PC-9 (cell line): ENCODE results near the gene GALE. TPM values are rescaled to one million over a fixed set of nuclear protein-coding genes. Genes with fewer than 3 reads are reported as not detected.

ENCODE experiments used
- BruUV-seq: library from RNA; stranded (reverse); fragments of 400-500 nt; replicated peaks from 2 replicates; lab custom pipeline; 2021; lab: Mats Ljungman, UMichigan
- CTCF ChIA-PET: fragments of 300-600 bp; sonication (Branson Sonifier 250); formaldehyde crosslinking; loops from one replicate; lab custom pipeline; 2022; ENCODE audit warnings: antibody characterized with exemption; lab: Charles Lee
- POLR2A ChIA-PET: fragments of 300-600 bp; sonication (Branson Sonifier 250); formaldehyde crosslinking; loops from one replicate; lab custom pipeline; 2022; ENCODE audit warnings: antibody characterized with exemption; ENCODE audit not compliant: unreplicated experiment; lab: Charles Lee
- DNase-seq, 2 experiments: peaks; one replicate each; pipeline versions ENCODE4 v3.0.0 to v3.0.0-alpha.2; 2015 to 2022; ENCODE audit warnings: mixed read lengths in 1 of 2
- H2AFZ ChIP-seq: fragments of 200-600 bp; sonication (generic); 2 replicates; pipeline ENCODE4 v1.8.1; 2017; ENCODE audit warnings: antibody characterized with exemption
- H3F3A ChIP-seq: fragments of 200-600 bp; sonication (generic); 2 replicates; pipeline ENCODE4 v1.8.1; 2017; ENCODE audit warnings: antibody characterized with exemption, mild to moderate bottlenecking, low read depth; ENCODE audit not compliant: insufficient read depth
- H3K27ac ChIP-seq: fragments of 200-600 bp; sonication (generic); 2 replicates; pipeline ENCODE4 v1.6.1; 2016; ENCODE audit warnings: mixed run types
- H3K27me3 ChIP-seq: fragments of 200-600 bp; sonication (generic); 2 replicates; pipeline ENCODE4 v1.6.1; 2016; ENCODE audit warnings: low read depth, mixed run types; ENCODE audit not compliant: insufficient read depth
- H3K36me3 ChIP-seq: fragments of 200-600 bp; sonication (generic); 2 replicates; pipeline ENCODE4 v1.6.1; 2016; ENCODE audit warnings: low read depth, mixed run types
- H3K4me1 ChIP-seq: fragments of 200-600 bp; sonication (generic); replicated peaks from 2 replicates; pipeline ENCODE4 v1.6.1; 2016; ENCODE audit warnings: mixed run types; ENCODE audit not compliant: insufficient read depth
- H3K4me2 ChIP-seq: fragments of 200-600 bp; sonication (generic); 2 replicates; pipeline ENCODE4 v1.6.1; 2017; ENCODE audit warnings: mixed run types
- H3K4me3 ChIP-seq: fragments of 200-600 bp; sonication (generic); 2 replicates; pipeline ENCODE4 v1.6.1; 2016; ENCODE audit warnings: mixed run types
- H3K79me2 ChIP-seq: fragments of 200-600 bp; sonication (generic); 2 replicates; pipeline ENCODE4 v1.6.1; 2017; ENCODE audit warnings: low read depth, mixed run types
- H3K9me2 ChIP-seq: fragments of 200-600 bp; sonication (generic); 2 replicates; pipeline ENCODE4 v1.8.1; 2017; ENCODE audit warnings: mild to moderate bottlenecking; ENCODE audit not compliant: insufficient read depth
- H3K9me3 ChIP-seq: fragments of 200-600 bp; sonication (generic); 2 replicates; pipeline ENCODE4 v1.8.1; 2016; ENCODE audit warnings: low read depth; ENCODE audit not compliant: insufficient read depth
- H4K20me1 ChIP-seq: fragments of 200-600 bp; sonication (generic); 2 replicates; pipeline ENCODE4 v1.8.1; 2017; ENCODE audit not compliant: insufficient read depth
- EZH2 ChIP-seq: fragments of 200-600 bp; sonication (generic); IDR thresholded peaks from 2 replicates; pipeline ENCODE4 v1.8.0; 2017; ENCODE audit warnings: antibody characterized with exemption, low read depth
- intact Hi-C: fragments of 100-400 bp; cut with micrococcal nuclease; formaldehyde crosslinking; loops from one replicate; pipeline ENCODE4 v1.10.0; 2022; ENCODE audit not compliant: unreplicated experiment
- total RNA-seq: library from RNA; stranded (reverse); gene quantifications from 2 replicates; pipeline ENCODE4 v1.2.3, GENCODE V29; 2021
- TF ChIP-seq, protein P1 (sequence below): fragments of 200-600 bp; sonication (generic); conservative IDR thresholded peaks from 2 replicates; pipeline ENCODE4 v1.6.1; 2017; ENCODE audit warnings: mixed run types, antibody characterized with exemption, mild to moderate bottlenecking, moderate library complexity

The GALE gene
- total RNA-seq, 1 experiment from 2014 or later: 40.5 TPM

- BruUV-seq: no TSS peak
- H3K4me2 ChIP-seq: no peak overlapping the region
- CTCF ChIA-PET: interaction anchor here (0.6 kb wide), 1 partner anchor 50 kb away, joined by 17 read pairs; no protein-coding TSS in a partner anchor
Observed at GRCh38 chr1:23823767-23824166, 23.2 kb upstream of the GALE start.

DNA sequence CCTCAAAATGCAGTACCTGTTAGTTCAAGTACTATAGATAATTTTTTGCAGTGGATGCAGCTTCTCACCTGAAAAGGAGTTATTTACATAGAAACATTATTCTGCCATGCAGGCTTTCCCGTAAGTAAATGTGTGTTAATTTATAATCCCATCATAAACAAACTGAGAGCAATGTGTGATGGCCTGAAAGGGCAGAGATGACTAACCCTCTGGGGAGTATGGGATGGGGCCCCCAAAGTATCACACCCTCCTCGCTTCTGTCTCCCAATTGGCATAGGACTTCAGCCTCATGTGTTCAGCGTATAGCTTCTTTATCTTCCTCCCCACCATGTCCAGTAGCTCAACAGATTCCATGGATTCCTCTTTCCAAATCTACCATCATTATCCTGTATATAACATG is 17.1 kb upstream of the GALE start:
- Histone ChIP-seq H3K36me3 (no peaks in the 10 kb centered on the region), H3K4me3 (no peak overlapping the region), H3K27ac (no peak overlapping the region), H3F3A (no peaks in the 10 kb centered on the region), H3K27me3 (no peaks in the 10 kb centered on the region), H3K79me2 (no peaks in the 10 kb centered on the region), H4K20me1 (no peaks in the 10 kb centered on the region), H3K4me2 (no peak overlapping the region), H3K4me1 (no peaks in the 10 kb centered on the region), H3K9me3 (no peaks in the 10 kb centered on the region), H3K9me2 (no peaks in the 10 kb centered on the region), H2AFZ (no peak overlapping the region)
- ChIA-PET CTCF (no interaction called here), POLR2A (no interaction called here)
- intact Hi-C loops: no loop called here
- TF ChIP-seq, protein P1, sequence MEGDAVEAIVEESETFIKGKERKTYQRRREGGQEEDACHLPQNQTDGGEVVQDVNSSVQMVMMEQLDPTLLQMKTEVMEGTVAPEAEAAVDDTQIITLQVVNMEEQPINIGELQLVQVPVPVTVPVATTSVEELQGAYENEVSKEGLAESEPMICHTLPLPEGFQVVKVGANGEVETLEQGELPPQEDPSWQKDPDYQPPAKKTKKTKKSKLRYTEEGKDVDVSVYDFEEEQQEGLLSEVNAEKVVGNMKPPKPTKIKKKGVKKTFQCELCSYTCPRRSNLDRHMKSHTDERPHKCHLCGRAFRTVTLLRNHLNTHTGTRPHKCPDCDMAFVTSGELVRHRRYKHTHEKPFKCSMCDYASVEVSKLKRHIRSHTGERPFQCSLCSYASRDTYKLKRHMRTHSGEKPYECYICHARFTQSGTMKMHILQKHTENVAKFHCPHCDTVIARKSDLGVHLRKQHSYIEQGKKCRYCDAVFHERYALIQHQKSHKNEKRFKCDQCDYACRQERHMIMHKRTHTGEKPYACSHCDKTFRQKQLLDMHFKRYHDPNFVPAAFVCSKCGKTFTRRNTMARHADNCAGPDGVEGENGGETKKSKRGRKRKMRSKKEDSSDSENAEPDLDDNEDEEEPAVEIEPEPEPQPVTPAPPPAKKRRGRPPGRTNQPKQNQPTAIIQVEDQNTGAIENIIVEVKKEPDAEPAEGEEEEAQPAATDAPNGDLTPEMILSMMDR: no peak
- no peak for TF ChIP-seq EZH2
- BruUV-seq: no TSS peak
- DNase-seq: no peak

More at GRCh38 chr1:23823767-23824166, 23.2 kb upstream of the GALE start:
- Histone ChIP-seq H3K9me3 (no peaks in the 10 kb centered on the region), H4K20me1 (no peaks in the 10 kb centered on the region), H3K79me2 (peaks cover 8% of the 10 kb centered on the region), H3K27ac (no peak overlapping the region), H3F3A (no peaks in the 10 kb centered on the region), H3K27me3 (no peaks in the 10 kb centered on the region), H2AFZ (no peak overlapping the region), H3K4me1 (0 out of 2 replicates have a peak, but pooled peaks cover 7% of the 10 kb centered on the region), H3K9me2 (no peaks in the 10 kb centered on the region), H3K36me3 (no peaks in the 10 kb centered on the region), H3K4me3 (no peak overlapping the region)
- TF ChIP-seq, protein P1: no peak
- no peak for TF ChIP-seq EZH2
- no peak for DNase-seq
- POLR2A ChIA-PET: interaction anchor here (0.6 kb wide), 2 partner anchors 126 to 320 kb away, joined by 3 to 4 read pairs; no protein-coding TSS in a partner anchor
- intact Hi-C loops: no loop called here

DNA sequence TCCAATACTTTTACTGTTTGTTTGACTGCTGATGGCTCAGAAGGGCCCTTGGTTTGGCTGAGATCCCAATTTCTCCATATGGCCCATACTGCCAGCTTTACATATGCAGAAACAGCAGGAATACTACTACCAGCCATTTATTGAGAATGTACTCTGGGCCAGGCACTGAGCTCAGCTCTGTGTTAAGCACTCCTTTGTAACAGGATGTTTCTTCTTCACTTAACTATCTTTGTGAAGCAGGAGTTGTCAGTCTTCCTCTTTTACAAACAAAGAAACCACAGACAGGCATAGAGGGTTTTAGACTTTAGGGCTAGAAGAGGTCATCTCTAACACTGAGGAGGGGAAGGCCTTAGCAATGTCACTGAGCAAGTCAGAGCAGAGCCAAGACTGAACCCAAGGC is 16.4 kb upstream of the GALE start:
- Histone ChIP-seq H3F3A (no peaks in the 10 kb centered on the region), H3K79me2 (no peaks in the 10 kb centered on the region), H3K4me3 (no peak overlapping the region), H3K27me3 (no peaks in the 10 kb centered on the region), H3K4me1 (no peaks in the 10 kb centered on the region), H3K36me3 (no peaks in the 10 kb centered on the region), H3K4me2 (no peak overlapping the region), H3K9me2 (no peaks in the 10 kb centered on the region), H4K20me1 (no peaks in the 10 kb centered on the region), H2AFZ (no peak overlapping the region), H3K9me3 (no peaks in the 10 kb centered on the region), H3K27ac (no peak overlapping the region)
- TF ChIP-seq, protein P1: no peak
- TF ChIP-seq EZH2: no peak
- CTCF ChIA-PET: no interaction called here
- POLR2A ChIA-PET: no interaction called here
- no TSS peak for BruUV-seq
- no peak for DNase-seq
- intact Hi-C loops: no loop called here
